HEK293 (cell line): Measurements from ENCODE around the gene MGMT.

Experiments used
- ZBTB7A ChIP-seq: fragments of 450-650 bp; formaldehyde crosslinking; IDR thresholded peaks from 2 replicates; pipeline ENCODE4 v1.5.1; 2016; ENCODE audit warnings: low read depth, missing biosample characterization, missing genetic modification characterization
- ZNF114 ChIP-seq: fragments of 450-650 bp; formaldehyde crosslinking; IDR thresholded peaks from 2 replicates; pipeline ENCODE4 v1.5.0; 2017; ENCODE audit warnings: missing biosample characterization, missing genetic modification characterization
- ZNF26 ChIP-seq: fragments of 450-650 bp; formaldehyde crosslinking; IDR thresholded peaks from 2 replicates; pipeline ENCODE4 v1.5.1; 2016; ENCODE audit warnings: missing biosample characterization, missing genetic modification characterization
- ZSCAN4 ChIP-seq: fragments of 450-650 bp; formaldehyde crosslinking; IDR thresholded peaks from 2 replicates; pipeline ENCODE4 v1.5.1; 2017; ENCODE audit warnings: missing biosample characterization, missing genetic modification characterization
- TF ChIP-seq, protein P1 (sequence below): fragments of 450-650 bp; formaldehyde crosslinking; IDR thresholded peaks from 2 replicates; pipeline ENCODE4 v1.5.1; 2016; ENCODE audit warnings: missing biosample characterization, missing genetic modification characterization
- TF ChIP-seq, protein P2 (sequence below): fragments of 450-650 bp; formaldehyde crosslinking; IDR thresholded peaks from 2 replicates; pipeline ENCODE4 v1.5.1; 2017; ENCODE audit warnings: missing biosample characterization, missing genetic modification characterization

GRCh38 chr10:129784291-129784690, 317.2 kb downstream of the MGMT start:
- TF ChIP-seq, protein P1, sequence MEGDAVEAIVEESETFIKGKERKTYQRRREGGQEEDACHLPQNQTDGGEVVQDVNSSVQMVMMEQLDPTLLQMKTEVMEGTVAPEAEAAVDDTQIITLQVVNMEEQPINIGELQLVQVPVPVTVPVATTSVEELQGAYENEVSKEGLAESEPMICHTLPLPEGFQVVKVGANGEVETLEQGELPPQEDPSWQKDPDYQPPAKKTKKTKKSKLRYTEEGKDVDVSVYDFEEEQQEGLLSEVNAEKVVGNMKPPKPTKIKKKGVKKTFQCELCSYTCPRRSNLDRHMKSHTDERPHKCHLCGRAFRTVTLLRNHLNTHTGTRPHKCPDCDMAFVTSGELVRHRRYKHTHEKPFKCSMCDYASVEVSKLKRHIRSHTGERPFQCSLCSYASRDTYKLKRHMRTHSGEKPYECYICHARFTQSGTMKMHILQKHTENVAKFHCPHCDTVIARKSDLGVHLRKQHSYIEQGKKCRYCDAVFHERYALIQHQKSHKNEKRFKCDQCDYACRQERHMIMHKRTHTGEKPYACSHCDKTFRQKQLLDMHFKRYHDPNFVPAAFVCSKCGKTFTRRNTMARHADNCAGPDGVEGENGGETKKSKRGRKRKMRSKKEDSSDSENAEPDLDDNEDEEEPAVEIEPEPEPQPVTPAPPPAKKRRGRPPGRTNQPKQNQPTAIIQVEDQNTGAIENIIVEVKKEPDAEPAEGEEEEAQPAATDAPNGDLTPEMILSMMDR, result no peak
- TF ChIP-seq, protein P2, sequence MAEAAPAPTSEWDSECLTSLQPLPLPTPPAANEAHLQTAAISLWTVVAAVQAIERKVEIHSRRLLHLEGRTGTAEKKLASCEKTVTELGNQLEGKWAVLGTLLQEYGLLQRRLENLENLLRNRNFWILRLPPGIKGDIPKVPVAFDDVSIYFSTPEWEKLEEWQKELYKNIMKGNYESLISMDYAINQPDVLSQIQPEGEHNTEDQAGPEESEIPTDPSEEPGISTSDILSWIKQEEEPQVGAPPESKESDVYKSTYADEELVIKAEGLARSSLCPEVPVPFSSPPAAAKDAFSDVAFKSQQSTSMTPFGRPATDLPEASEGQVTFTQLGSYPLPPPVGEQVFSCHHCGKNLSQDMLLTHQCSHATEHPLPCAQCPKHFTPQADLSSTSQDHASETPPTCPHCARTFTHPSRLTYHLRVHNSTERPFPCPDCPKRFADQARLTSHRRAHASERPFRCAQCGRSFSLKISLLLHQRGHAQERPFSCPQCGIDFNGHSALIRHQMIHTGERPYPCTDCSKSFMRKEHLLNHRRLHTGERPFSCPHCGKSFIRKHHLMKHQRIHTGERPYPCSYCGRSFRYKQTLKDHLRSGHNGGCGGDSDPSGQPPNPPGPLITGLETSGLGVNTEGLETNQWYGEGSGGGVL (tag by site-specific recombination), result no peak
- TF ChIP-seq ZSCAN4 (no peak), ZNF26 (tag by site-specific recombination) (no peak), ZBTB7A (tag by site-specific recombination) (no peak), ZNF114 (tag by site-specific recombination) (no peak)
